MV-4-11 (cell line): ENCODE results near the gene SCAP.

Experiments used
- DNase-seq: peaks from one replicate; lab custom pipeline; 2025; lab: John Stamatoyannopoulos, UW

SCAP gene

GRCh38 chr3:47413751-47414150 lies 62.0 kb downstream of the SCAP start:
- no peak for DNase-seq

DNA sequence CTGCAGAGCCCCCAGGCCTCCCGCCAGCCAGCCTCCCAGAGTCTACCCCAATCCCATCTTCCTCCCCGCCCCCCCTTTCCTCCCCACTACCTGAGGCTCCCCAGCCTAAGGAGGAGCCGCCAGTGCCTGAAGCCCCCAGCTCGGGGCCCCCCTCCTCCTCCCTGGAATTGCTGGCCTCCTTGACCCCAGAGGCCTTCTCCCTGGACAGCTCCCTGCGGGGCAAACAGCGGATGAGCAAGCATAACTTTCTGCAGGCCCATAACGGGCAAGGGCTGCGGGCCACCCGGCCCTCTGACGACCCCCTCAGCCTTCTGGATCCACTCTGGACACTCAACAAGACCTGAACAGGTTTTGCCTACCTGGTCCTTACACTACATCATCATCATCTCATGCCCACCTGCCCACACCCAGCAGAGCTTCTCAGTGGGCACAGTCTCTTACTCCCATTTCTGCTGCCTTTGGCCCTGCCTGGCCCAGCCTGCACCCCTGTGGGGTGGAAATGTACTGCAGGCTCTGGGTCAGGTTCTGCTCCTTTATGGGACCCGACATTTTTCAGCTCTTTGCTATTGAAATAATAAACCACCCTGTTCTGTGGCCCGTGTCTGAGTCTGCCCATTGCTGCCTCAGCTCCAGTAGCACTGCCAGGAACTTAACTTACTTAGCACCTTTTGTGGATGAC lies 62.8 kb downstream of the SCAP start:
- DNase-seq, result no peak

DNA sequence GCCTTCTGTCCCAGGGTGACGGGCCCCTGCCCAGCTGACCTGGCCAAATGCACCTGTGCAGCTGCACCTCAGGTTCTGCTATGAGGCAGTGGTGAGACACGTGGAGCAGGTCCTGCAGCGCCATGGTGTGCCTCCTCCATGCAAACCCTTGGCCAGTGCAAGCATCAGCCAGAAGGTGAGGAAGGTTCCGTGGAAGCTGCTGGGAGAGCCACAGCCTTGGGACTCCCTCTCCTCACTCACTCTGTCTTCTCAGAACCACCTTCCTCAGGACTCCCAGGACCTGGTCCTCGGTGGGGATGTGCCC lies 63.3 kb downstream of the SCAP start:
- DNase-seq, result no peak

DNA sequence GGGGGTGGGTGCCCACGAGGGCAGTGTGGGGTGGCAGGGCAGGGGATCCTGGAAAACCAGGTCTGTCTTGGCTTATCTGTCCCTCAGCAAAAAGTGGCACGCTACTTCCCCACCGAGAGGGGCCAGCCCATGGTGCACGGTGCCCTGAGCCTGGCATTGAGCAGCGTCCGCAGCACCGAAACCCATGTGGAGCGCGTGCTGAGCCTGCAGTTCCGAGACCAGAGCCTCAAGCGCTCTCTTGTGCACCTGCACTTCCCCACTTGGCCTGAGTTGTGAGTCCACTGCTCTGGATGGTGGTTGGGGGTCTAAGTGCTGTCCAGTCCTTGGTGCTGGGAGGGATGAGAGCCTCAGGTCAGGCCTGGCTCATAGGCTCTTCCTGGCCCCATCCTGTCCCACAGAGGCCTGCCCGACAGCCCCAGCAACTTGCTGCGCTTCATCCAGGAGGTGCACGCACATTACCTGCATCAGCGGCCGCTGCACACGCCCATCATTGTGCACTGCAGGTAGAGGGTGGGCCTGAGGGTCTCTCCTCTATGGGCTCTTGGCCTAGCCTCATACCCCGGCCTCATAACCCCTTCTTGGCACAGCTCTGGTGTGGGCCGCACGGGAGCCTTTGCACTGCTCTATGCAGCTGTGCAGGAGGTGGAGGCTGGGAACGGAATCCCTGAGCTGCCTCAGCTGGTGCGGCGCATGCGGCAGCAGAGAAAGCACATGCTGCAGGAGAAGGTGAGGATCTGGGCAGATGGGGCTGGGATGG lies 63.9 kb downstream of the SCAP start:
- no peak for DNase-seq

- no peak for DNase-seq
Observed at GRCh38 chr3:47410801-47411646, 64.7 kb downstream of the SCAP start.

- no peak for DNase-seq
Observed at GRCh38 chr3:47410417-47410720, 65.4 kb downstream of the SCAP start.

DNA sequence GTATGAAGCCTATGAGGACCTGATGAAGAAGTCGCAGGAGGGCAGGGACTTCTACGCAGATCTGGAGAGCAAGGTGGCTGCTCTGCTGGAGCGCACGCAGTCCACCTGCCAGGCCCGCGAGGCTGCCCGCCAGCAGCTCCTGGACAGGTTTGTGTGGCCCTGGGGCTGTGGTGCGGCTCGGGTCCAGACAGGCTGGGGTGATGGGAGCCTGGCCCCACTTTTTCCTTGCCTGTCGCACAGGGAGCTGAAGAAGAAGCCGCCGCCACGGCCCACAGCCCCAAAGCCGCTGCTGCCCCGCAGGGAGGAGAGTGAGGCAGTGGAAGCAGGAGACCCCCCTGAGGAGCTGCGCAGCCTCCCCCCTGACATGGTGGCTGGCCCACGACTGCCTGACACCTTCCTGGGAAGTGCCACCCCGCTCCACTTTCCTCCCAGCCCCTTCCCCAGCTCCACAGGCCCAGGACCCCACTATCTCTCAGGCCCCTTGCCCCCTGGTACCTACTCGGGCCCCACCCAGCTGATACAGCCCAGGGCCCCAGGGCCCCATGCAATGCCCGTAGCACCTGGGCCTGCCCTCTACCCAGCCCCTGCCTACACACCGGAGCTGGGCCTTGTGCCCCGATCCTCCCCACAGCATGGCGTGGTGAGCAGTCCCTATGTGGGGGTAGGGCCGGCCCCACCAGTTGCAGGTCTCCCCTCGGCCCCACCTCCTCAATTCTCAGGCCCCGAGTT lies 65.9 kb downstream of the SCAP start:
- no peak for DNase-seq

DNA sequence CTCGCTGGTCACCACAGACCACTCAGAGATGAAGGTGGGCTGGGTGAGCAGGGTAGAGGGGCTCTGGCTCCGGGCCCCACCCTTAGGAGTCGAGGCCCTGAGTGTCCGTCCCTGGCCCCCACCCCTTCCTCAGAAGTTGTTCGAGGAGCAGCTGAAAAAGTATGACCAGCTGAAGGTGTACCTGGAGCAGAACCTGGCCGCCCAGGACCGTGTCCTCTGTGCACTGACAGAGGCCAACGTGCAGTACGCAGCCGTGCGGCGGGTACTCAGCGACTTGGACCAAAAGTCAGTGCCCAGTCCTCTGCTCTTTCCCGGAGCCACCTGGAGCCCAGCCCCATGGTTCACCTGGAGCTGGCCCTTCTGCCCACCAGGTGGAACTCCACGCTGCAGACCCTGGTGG lies 66.5 kb downstream of the SCAP start:
- DNase-seq, result no peak

DNA sequence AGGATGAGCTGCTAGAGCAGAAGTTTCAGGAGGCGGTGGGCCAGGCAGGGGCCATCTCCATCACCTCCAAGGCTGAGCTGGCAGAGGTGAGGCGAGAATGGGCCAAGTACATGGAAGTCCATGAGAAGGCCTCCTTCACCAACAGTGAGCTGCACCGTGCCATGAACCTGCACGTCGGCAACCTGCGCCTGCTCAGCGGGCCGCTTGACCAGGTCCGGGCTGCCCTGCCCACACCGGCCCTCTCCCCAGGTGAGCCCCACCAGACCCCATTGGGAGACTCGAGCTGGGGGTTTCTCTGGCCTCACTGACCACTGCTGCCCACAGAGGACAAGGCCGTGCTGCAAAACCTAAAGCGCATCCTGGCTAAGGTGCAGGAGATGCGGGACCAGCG lies 66.9 kb downstream of the SCAP start:
- no peak for DNase-seq

- no peak for DNase-seq
Observed at GRCh38 chr3:47407896-47408838, 67.6 kb downstream of the SCAP start.

GRCh38 chr3:47407237-47407636 lies 68.5 kb downstream of the SCAP start:
- no peak for DNase-seq

DNA sequence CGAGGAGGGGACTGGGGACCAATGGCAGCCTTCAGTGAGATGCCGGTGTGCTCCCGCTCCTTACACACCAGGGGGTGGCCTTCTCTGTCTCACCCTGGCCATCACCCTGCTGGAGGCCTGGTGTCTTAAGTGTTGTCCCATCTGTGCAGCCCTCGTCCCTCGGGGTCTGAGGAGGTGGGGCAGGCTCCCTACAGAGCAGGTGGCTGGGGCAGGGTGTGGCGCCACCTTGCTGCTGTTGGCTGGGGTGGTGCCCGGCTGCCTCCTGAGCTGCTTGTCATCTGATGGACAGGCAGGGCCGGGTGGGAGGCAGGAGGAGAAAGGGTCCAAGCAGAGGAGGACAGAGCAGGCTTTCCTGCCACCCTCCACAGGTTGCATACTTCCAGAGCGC lies 69.0 kb downstream of the SCAP start:
- DNase-seq, result no peak

DNA sequence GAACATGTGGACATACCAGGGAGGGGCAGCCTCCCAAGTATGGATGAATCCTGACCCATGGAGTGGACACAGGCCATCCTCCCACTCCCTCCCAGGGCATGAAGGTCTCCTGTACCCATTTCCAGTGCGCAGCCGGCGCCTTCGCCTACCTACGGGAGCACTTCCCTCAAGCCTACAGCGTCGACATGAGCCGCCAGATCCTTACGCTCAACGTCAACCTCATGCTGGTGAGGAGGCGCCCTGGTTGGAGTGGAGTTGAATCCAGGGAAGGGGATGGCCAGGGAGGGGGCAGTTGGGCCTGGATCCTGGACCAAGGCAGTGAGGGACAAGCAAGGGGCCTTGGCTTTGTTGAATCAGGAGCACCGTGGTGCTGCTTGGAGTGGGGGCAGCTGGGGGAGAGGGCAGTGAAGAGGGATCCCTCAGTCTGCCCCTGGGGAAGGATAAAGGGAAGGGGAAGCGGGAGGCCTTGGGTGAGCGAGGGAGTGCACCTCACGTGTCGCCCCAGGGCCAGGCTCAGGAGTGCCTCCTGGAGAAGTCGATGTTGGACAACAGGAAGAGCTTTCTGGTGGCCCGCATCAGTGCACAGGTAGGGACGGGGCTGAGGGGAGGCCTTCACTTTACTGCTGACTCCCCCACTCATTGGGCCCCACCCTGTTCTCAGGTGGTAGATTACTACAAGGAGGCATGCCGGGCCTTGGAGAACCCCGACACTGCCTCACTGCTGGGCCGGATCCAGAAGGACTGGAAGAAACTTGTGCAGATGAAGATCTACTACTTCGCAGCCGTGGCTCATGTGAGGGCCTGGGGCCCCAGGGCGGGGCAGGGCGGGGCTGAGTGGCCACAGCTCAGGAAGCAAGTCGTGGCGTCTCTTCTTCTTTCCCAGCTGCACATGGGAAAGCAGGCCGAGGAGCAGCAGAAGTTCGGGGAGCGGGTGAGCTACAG lies 69.7 kb downstream of the SCAP start:
- peak; percentile 5 for DNase-seq

- no peak for DNase-seq
Observed at GRCh38 chr3:47404955-47405790, 70.6 kb downstream of the SCAP start.

DNA sequence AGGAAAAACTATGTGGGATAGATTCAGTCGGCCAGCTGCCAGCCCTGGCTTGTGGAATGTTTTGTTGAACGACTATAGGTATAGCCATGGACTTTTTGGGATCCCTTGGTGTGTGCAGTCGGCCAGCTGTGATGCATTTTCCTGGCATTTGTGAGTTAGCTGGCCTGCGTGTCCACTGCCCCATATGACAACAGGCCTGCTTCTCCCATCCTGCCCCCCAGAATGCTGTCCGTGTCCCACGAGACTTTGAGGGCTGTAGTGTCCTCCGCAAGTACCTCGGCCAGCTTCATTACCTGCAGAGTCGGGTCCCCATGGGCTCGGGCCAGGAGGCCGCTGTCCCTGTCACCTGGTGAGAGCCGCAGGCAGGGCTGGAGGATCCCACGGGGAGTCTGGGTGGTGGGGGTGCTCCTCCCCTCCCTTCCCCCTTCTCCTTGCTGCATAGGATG lies 71.3 kb downstream of the SCAP start:
- no peak for DNase-seq

GRCh38 chr3:47399531-47400270 lies 76.0 kb downstream of the SCAP start:
- DNase-seq, result peak; percentile 67

DNA sequence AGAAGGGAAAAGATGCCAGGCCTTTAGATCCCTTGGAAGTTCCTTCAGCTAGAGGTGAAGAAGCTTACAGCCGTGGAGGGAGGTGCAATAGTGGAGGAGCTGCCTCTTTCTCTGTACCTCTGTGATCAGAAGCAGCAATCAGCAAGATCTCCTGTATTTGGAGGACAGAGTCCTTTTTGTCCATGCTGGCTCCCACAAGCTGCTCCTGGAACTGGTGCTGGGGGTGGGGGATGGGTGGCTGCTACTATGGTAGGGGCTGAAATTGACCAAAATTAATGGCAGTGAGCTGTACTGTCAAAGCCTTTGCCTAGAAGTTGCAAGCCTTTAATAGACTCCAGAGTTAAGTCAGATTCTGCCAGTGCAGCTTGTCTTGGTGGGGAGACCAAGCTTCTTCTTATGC lies 76.7 kb downstream of the SCAP start:
- DNase-seq, result no peak

- DNase-seq, result no peak
Observed at GRCh38 chr3:47398228-47398627, 77.5 kb downstream of the SCAP start.

- no peak for DNase-seq
Observed at GRCh38 chr3:47394881-47395280, 80.9 kb downstream of the SCAP start.
